Subcutaneous adipose tissue (tissue), 4 donors: ENCODE data around the gene BSPRY. TPM values are rescaled to one million over a fixed set of nuclear protein-coding genes. Genes with fewer than 3 reads are reported as not detected.

Experiments
- CTCF ChIP-seq: fragments of 450-650 bp; IDR thresholded peaks from one replicate; pipeline ENCODE4 v1.5.1; 2016; ENCODE audit warnings: low read depth, mild to moderate bottlenecking, control low read depth, antibody characterized with exemption, moderate library complexity
- total RNA-seq, 4 donors: library from RNA; depleted of rRNA; stranded (reverse); fragments of >200 nt; gene quantifications; one replicate each; pipeline ENCODE4 v1.1.0, GENCODE V29; 2016

Gene BSPRY
- total RNA-seq, 4 donors from 2014 or later, result 0.66 TPM; not detected in 3

GRCh38 chr9:113409481-113409880, 60.1 kb downstream of the BSPRY start:
- no peak for TF ChIP-seq CTCF

DNA sequence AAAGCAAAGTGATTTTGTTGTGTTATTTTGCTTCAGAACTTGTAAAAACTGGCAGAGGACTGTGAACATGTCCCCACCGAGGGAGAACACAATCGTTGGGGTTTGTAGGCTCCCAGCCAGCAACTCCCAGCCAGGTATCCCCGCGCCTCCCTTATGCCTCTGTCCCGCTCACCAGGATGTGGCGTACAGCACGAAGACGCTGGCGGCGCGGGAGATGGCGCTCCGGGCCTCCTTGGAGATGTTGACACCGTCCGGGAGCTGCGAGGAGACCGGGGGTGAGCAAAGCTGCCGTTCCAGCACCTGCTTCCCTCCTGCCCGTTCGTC, 60.5 kb downstream of the BSPRY start:
- no peak for TF ChIP-seq CTCF

DNA sequence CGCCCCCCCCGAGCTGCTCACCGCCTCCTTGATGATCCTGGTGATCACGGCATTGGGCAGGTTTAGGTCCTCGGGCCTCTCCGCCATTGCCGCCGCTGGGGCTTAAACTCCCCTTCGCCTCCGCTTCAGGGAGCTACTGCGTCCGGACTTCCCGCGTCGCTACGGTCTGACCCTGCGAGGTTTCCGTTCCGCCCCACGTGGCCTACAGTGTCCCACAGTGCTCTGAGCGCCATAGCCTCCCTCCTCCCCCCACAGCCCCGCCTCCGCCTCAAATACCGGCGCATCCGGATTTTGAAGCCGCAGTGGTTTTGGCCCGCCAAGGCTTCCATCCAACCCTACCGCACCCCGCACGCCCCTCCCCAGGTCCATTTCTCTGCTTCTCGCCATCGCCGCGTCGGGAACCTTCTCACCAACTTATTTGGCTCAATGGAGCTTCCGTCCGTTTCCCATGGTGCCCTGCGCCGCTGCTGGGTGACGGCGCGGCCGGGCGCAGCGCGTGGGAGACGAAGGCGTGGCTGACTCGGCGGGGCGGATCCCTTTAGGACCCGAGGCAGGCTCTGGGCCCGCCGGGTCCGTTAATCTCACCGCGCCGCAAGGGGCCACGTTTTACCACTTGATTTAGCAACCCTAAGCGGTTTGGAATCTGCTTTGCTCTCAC, 61.0 kb downstream of the BSPRY start, which contains the start of the genes C9orf43 and POLE3:
TSS of gene C9orf43 (plus strand) at position 541 of the 658 bp plus-strand sequence. CDS start 2,747 bp downstream, outside the sequence.
TSS of gene POLE3 (minus strand) at position 469 of the 658 bp plus-strand sequence. CDS start at position 87, 382 bp downstream.
- no peak for TF ChIP-seq CTCF

GRCh38 chr9:113416149-113416721, 66.9 kb downstream of the BSPRY start:
- TF ChIP-seq CTCF, result no peak

DNA sequence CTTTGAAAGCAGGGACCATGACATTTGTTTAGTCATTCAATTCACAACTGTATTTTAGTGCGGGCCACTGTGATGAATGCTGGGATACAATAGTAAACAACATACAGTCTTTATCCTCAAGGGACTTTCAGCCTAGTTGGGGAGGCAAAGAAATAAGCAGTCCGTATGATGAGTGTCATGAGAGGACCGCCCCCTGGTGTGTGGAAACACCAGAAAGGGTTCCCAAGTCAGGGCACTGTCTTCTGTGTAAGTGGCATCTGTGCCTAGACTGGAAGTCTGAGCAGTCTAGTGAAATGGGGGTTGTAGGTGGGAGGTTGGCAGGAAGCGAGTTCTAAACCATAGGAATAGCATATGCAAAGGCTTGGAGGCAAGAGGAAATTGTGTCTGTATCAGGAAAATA, 68.0 kb downstream of the BSPRY start:
- TF ChIP-seq CTCF, result no peak

Other genes starting within 250 kb of the BSPRY start
- gene SLC31A2, start 198.5 kb upstream of the BSPRY start, total RNA-seq, result 100 to 1,000 TPM in 2 of 4 donors, 10 to 100 TPM in 2; 42.0 to 144 (median 87.3) TPM
- 10 to 100 TPM; 24.9 to 51.7 (median 32.0) TPM for gene FKBP15, start 128.3 kb upstream of the BSPRY start, total RNA-seq
- gene SLC31A1, start 128.0 kb upstream of the BSPRY start, total RNA-seq, result 10 to 100 TPM; 11.9 to 28.2 (median 18.2) TPM
- 10 to 100 TPM; 18.3 to 68.2 (median 31.5) TPM for gene CDC26, start 74.0 kb upstream of the BSPRY start, total RNA-seq
- 10 to 100 TPM; 12.9 to 17.6 (median 15.7) TPM for gene PRPF4, start 73.9 kb upstream of the BSPRY start, total RNA-seq
- gene RNF183, start 46.2 kb upstream of the BSPRY start, total RNA-seq, result not detected
- gene WDR31, start 9.3 kb upstream of the BSPRY start, total RNA-seq, result 1 to 10 TPM; 1.4 to 5.7 (median 2.3) TPM
- gene HDHD3, start 27.4 kb downstream of the BSPRY start, total RNA-seq, result 10 to 100 TPM in 3 of 4 donors, 1 to 10 TPM in 1; 7.8 to 33.0 (median 20.9) TPM
- 10 to 100 TPM; 16.8 to 46.7 (median 22.5) TPM for gene ALAD, start 51.7 kb downstream of the BSPRY start, total RNA-seq
- 10 to 100 TPM; 20.7 to 28.4 (median 27.0) TPM for gene POLE3, start 61.1 kb downstream of the BSPRY start, total RNA-seq
- under 1 TPM; 0.34 to 0.75 (median 0.66) TPM for gene C9orf43, start 61.2 kb downstream of the BSPRY start, total RNA-seq
- 100 to 1,000 TPM in 1 of 4 donors, 10 to 100 TPM in 3; 25.0 to 122 (median 70.9) TPM for gene RGS3, start 114.2 kb downstream of the BSPRY start, total RNA-seq